Measurements from ENCODE around the gene IL1F10.

IL1F10 gene

DNA sequence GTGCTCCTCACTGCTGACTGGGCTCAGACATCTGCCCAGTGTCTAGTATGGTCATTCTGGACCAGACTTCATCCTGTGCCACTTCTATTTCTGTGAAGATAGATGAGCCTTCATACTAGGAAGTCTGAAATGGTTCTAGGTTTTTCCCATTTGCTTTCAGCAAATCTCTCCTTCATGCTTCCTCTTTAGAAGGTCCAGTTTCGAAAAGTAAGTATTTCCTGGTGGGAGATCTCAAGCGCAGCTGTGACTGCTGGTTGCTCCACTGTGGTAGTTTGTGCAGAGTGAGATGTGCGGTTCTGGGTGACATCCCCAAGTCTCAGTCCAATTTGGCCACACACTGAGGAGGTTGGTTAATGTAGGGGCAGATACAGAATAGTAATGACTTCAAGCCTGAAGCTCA is 29.5 kb upstream of the IL1F10 start:
- no peak overlapping the region for H3K27ac ChIP-seq (ENCODE audit: low read depth, low read length)
- no peak overlapping the region for H3K4me3 ChIP-seq (ENCODE audit: insufficient read depth, low read length, poor library complexity, severe bottlenecking)
- H3K9ac ChIP-seq (ENCODE audit: low read length), result no peak overlapping the region
- H3K79me2 ChIP-seq (ENCODE audit: insufficient read depth, low read length), result no peaks in the 10 kb centered on the region
- TF ChIP-seq EZH2phosphoT487 (conservative IDR thresholded peaks at IDR 0.05; ENCODE audit: low read length), result no peak
- TF ChIP-seq, protein P1, sequence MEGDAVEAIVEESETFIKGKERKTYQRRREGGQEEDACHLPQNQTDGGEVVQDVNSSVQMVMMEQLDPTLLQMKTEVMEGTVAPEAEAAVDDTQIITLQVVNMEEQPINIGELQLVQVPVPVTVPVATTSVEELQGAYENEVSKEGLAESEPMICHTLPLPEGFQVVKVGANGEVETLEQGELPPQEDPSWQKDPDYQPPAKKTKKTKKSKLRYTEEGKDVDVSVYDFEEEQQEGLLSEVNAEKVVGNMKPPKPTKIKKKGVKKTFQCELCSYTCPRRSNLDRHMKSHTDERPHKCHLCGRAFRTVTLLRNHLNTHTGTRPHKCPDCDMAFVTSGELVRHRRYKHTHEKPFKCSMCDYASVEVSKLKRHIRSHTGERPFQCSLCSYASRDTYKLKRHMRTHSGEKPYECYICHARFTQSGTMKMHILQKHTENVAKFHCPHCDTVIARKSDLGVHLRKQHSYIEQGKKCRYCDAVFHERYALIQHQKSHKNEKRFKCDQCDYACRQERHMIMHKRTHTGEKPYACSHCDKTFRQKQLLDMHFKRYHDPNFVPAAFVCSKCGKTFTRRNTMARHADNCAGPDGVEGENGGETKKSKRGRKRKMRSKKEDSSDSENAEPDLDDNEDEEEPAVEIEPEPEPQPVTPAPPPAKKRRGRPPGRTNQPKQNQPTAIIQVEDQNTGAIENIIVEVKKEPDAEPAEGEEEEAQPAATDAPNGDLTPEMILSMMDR (IDR thresholded peaks at IDR 0.05; ENCODE audit: insufficient read depth, low read length, poor library complexity, severe bottlenecking), result no peak
- H2AFZ ChIP-seq (ENCODE audit: low read depth, low read length, severe bottlenecking), result no peak overlapping the region
- H3K27me3 ChIP-seq (ENCODE audit: low read length), result no peaks in the 10 kb centered on the region
- H3K9me2 ChIP-seq (replicated peaks; ENCODE audit: insufficient read depth, low read length), result no peaks in the 10 kb centered on the region
- H3K9me3 ChIP-seq (ENCODE audit: insufficient read depth, low read length), result no peaks in the 10 kb centered on the region
- no peaks in the 10 kb centered on the region for H3K36me3 ChIP-seq (ENCODE audit: low read length)
- H3F3A ChIP-seq (ENCODE audit: insufficient read depth), result no peaks in the 10 kb centered on the region
- H3K4me2 ChIP-seq (ENCODE audit: low read depth, low read length, poor library complexity, severe bottlenecking), result no peak overlapping the region
- no peaks in the 10 kb centered on the region for H4K20me1 ChIP-seq (ENCODE audit: low read depth, low read length)

DNA sequence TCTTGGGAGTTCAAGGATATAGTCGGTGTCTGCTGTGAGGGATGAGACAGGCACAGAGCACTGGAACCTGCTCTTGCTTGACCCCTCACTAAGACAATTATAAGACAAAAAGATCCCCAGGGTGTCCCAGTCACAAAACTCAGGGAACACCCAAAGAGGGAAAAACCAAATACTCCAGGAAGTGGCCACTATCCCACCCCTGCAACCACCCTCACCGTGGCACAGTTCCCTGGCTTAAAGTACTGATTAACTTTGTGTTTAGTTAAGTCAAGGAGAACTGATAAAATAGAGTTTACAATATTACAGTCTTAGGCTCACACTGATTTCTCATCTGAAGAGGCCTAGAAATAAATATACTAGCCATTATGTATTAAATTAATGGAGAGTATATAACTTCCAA is 28.6 kb upstream of the IL1F10 start:
- Histone ChIP-seq H3K4me3 (ENCODE audit: insufficient read depth, low read length, poor library complexity, severe bottlenecking) (no peak overlapping the region), H3K9me3 (ENCODE audit: insufficient read depth, low read length) (no peaks in the 10 kb centered on the region), H2AFZ (ENCODE audit: low read depth, low read length, severe bottlenecking) (no peak overlapping the region), H4K20me1 (ENCODE audit: low read depth, low read length) (no peaks in the 10 kb centered on the region), H3K4me2 (ENCODE audit: low read depth, low read length, poor library complexity, severe bottlenecking) (no peak overlapping the region), H3K36me3 (ENCODE audit: low read length) (no peaks in the 10 kb centered on the region), H3K79me2 (ENCODE audit: insufficient read depth, low read length) (no peaks in the 10 kb centered on the region), H3K27ac (ENCODE audit: low read depth, low read length) (no peak overlapping the region), H3F3A (ENCODE audit: insufficient read depth) (no peaks in the 10 kb centered on the region), H3K9me2 (replicated peaks; ENCODE audit: insufficient read depth, low read length) (no peaks in the 10 kb centered on the region), H3K9ac (ENCODE audit: low read length) (no peak overlapping the region), H3K27me3 (ENCODE audit: low read length) (no peaks in the 10 kb centered on the region)
- TF ChIP-seq, protein P1 (IDR thresholded peaks at IDR 0.05; ENCODE audit: insufficient read depth, low read length, poor library complexity, severe bottlenecking), result no peak

DNA sequence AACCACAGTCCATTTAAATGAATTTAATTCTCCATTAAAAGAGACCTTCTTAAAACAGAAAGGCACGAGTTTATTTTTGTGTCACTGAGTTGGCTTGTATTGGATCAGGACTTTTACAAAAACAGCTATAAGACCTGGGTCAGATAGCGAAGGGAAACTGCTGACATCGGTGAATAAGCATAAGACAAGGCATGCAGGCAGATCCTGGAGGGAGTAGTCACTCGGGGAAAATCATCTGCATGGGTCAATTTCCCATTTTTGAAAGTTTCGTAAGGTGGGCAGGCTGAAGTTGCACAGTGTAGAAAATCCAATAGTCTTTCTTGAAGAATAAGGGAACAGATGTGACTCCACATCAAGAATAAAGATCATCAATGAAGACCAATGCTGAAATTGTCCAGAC is 28.1 kb upstream of the IL1F10 start:
- Histone ChIP-seq H3K79me2 (ENCODE audit: insufficient read depth, low read length) (no peaks in the 10 kb centered on the region), H2AFZ (ENCODE audit: low read depth, low read length, severe bottlenecking) (no peak overlapping the region), H3K36me3 (ENCODE audit: low read length) (no peaks in the 10 kb centered on the region), H3K27me3 (ENCODE audit: low read length) (no peaks in the 10 kb centered on the region), H3K9me2 (replicated peaks; ENCODE audit: insufficient read depth, low read length) (no peaks in the 10 kb centered on the region), H3K27ac (ENCODE audit: low read depth, low read length) (no peak overlapping the region), H3F3A (ENCODE audit: insufficient read depth) (no peaks in the 10 kb centered on the region), H4K20me1 (ENCODE audit: low read depth, low read length) (no peaks in the 10 kb centered on the region), H3K4me3 (ENCODE audit: insufficient read depth, low read length, poor library complexity, severe bottlenecking) (no peak overlapping the region), H3K4me2 (ENCODE audit: low read depth, low read length, poor library complexity, severe bottlenecking) (no peak overlapping the region), H3K9ac (ENCODE audit: low read length) (no peak overlapping the region), H3K9me3 (ENCODE audit: insufficient read depth, low read length) (no peaks in the 10 kb centered on the region)
- TF ChIP-seq, protein P1 (IDR thresholded peaks at IDR 0.05; ENCODE audit: insufficient read depth, low read length, poor library complexity, severe bottlenecking), result no peak
- TF ChIP-seq EZH2phosphoT487 (conservative IDR thresholded peaks at IDR 0.05; ENCODE audit: low read length), result no peak

DNA sequence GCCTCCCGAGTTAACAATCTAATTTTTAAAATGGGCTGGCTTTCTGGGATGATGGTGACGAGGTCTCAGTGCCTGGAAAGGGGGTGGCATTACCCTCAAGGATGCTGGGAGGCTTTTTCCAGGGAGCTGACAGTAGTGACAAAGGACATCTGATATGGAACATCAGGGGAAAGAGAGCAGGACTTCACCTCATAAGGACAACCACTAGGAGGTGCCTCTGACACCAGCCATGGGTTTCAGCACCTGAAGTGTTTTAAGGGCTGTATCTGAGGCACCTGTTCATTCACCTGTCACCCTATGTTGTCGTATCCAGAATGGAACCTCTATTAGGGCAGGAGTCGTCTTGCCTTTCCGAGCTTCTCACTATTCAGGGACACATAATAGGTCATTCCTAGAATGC is 25.9 kb upstream of the IL1F10 start:
- Histone ChIP-seq H3K36me3 (ENCODE audit: low read length) (no peaks in the 10 kb centered on the region), H4K20me1 (ENCODE audit: low read depth, low read length) (no peaks in the 10 kb centered on the region), H3K4me2 (ENCODE audit: low read depth, low read length, poor library complexity, severe bottlenecking) (no peak overlapping the region), H3F3A (ENCODE audit: insufficient read depth) (no peaks in the 10 kb centered on the region), H3K27me3 (ENCODE audit: low read length) (no peaks in the 10 kb centered on the region), H3K9me2 (replicated peaks; ENCODE audit: insufficient read depth, low read length) (no peaks in the 10 kb centered on the region), H3K9me3 (ENCODE audit: insufficient read depth, low read length) (no peaks in the 10 kb centered on the region), H3K79me2 (ENCODE audit: insufficient read depth, low read length) (no peaks in the 10 kb centered on the region), H3K4me3 (ENCODE audit: insufficient read depth, low read length, poor library complexity, severe bottlenecking) (no peak overlapping the region), H3K9ac (ENCODE audit: low read length) (no peak overlapping the region), H3K27ac (ENCODE audit: low read depth, low read length) (no peak overlapping the region), H2AFZ (ENCODE audit: low read depth, low read length, severe bottlenecking) (no peak overlapping the region)
- no peak for TF ChIP-seq EZH2phosphoT487 (conservative IDR thresholded peaks at IDR 0.05; ENCODE audit: low read length)
- TF ChIP-seq, protein P1 (IDR thresholded peaks at IDR 0.05; ENCODE audit: insufficient read depth, low read length, poor library complexity, severe bottlenecking), result no peak
